ENCODE measurements around the gene RB1. TPM values are rescaled to one million over a fixed set of nuclear protein-coding genes. Genes with fewer than 3 reads are reported as not detected.
"Not testable (repeated sequence)": the region's sequence is repeated elsewhere in the genome, so short reads cannot be mapped to it uniquely, and the experiment has no call there.

Gene RB1
- total RNA-seq, 1 donor from 2014 or later = 10.6 TPM

DNA sequence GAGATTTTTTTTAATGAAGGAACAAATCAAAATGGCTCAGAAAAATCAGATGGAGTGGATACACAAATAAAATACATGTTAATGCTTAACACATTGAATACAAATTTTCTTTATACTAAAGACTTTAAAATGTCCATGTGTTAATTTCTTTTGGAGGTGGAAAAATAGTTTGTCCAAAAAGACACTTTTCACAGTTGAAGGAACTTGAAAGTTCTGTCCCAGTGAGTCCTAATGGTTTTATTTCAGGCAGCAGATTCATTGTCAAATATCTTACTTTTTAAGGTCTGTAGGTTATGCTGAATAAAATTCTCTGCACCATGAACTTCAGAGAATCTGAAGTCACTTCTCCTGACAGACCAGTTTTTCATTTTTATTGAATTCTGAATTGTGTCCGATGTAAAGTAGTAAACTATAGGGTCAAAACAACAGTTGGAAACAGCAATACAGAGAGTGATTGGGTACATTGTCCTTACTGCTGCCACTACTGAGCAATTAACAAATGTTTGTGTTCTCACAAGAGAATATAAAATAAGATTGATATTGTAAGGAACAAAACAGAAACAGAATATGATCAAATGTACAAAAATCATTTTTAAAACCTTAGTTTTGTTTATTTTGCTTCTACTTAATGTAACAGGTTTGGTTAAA is 107.7 kb downstream of the RB1 start:
- intact Hi-C loops (cut with DNase I) = no loop called here
- Histone ChIP-seq H3K4me3 (peak overlapping the region; percentile 58 to 60), H3K9me3 (no peaks in the 10 kb centered on the region), H3K27ac (peak overlapping the region; percentile 62 to 72), H3K4me1 (peaks cover 0 to 7% of the 10 kb centered on the region in 2 donors), H3K27me3 (no peaks in the 10 kb centered on the region), H3K36me3 (no peaks in the 10 kb centered on the region)
- DNase-seq (ENCODE audit: low spot score in 2 of 2) = no peak
- no peak for TF ChIP-seq CTCF (IDR thresholded peaks at IDR 0.05)

DNA sequence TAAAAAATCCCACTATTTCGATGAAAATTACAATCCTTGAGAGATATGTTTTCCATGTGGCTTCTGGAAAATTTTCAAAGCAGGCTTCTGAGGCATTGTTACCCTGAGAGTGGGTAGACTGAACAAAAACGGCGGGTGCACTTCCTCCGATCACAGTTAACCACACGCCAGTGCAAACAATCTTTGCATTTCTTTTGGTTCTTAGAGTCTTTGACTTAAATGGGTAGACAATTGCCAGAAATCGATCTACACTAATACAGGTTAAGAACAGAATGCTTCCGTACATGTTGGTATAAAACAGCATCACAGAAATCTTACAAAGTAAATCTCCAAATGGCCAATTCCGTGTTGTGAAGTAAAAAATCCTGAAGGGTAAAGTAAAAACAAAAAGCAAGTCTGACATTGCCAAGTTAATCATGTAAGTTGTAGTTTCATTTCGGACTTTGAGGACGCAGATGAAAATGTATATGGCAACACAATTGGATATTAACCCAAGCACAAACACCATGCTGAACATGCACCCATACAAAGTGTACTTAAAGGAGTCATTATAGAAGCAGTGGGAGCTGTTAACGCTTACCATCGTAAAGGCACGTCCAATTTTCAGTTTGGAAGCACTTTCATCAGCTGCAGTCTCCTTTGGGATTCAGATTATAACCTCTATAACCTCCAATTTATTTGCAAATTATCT is 108.4 kb downstream of the RB1 start:
- H3K4me3 ChIP-seq = peak overlapping the region; percentile 58 to 60
- H3K27ac ChIP-seq = peak overlapping the region; percentile 62 to 72
- intact Hi-C loops (cut with DNase I) = no loop called here
- H3K27me3 ChIP-seq = no peaks in the 10 kb centered on the region
- TF ChIP-seq CTCF (IDR thresholded peaks at IDR 0.05) = no peak
- H3K9me3 ChIP-seq = no peaks in the 10 kb centered on the region
- peaks cover 0 to 5% of the 10 kb centered on the region in 2 donors for H3K36me3 ChIP-seq
- H3K4me1 ChIP-seq = peaks cover 0 to 7% of the 10 kb centered on the region in 2 donors
- no peak for DNase-seq (ENCODE audit: low spot score in 2 of 2)

- H3K27me3 ChIP-seq = no peaks in the 10 kb centered on the region
- peak within 1 kb of the TSS; percentile 62 to 72 for H3K27ac ChIP-seq
- H3K36me3 ChIP-seq = peaks cover 0 to 5% of the 10 kb centered on the region in 2 donors
- TF ChIP-seq CTCF (IDR thresholded peaks at IDR 0.05) = no peak
- intact Hi-C loops (cut with DNase I) = no loop called here
- no peaks in the 10 kb centered on the region for H3K9me3 ChIP-seq
- H3K4me1 ChIP-seq = peaks cover 0 to 7% of the 10 kb centered on the region in 2 donors
- peak within 1 kb of the TSS; percentile 58 to 60 for H3K4me3 ChIP-seq
- no peak for DNase-seq (ENCODE audit: low spot score in 2 of 2)
Observed at GRCh38 chr13:48412881-48413351, 109.4 kb downstream of the RB1 start, which contains the start of gene LPAR6. Gene LPAR6, minus strand, starts transcription at chr13:48413113. Its CDS starts 690 bp downstream, at chr13:48412423.

- peaks cover 0 to 5% of the 10 kb centered on the region in 2 donors for H3K36me3 ChIP-seq
- H3K27ac ChIP-seq = no peak overlapping the region
- peaks cover 0 to 7% of the 10 kb centered on the region in 2 donors for H3K4me1 ChIP-seq
- TF ChIP-seq CTCF (IDR thresholded peaks at IDR 0.05) = no peak
- no peaks in the 10 kb centered on the region for H3K9me3 ChIP-seq
- H3K4me3 ChIP-seq = no peak overlapping the region
- intact Hi-C loops (cut with DNase I) = no loop called here
- DNase-seq (ENCODE audit: low spot score in 2 of 2) = no peak
- no peaks in the 10 kb centered on the region for H3K27me3 ChIP-seq
Observed at GRCh38 chr13:48414501-48414900, 111.0 kb downstream of the RB1 start.

GRCh38 chr13:48415516-48415915 is 112.0 kb downstream of the RB1 start:
- Histone ChIP-seq H3K27me3 (no peaks in the 10 kb centered on the region), H3K4me1 (peaks cover 0 to 7% of the 10 kb centered on the region in 2 donors), H3K9me3 (peaks cover 0 to 3% of the 10 kb centered on the region in 2 donors), H3K27ac (no peak overlapping the region), H3K4me3 (no peak overlapping the region), H3K36me3 (peaks cover 0 to 5% of the 10 kb centered on the region in 2 donors)
- DNase-seq (ENCODE audit: low spot score in 2 of 2) = no peak
- intact Hi-C loops (cut with DNase I) = no loop called here
- no peak for TF ChIP-seq CTCF (IDR thresholded peaks at IDR 0.05)

DNA sequence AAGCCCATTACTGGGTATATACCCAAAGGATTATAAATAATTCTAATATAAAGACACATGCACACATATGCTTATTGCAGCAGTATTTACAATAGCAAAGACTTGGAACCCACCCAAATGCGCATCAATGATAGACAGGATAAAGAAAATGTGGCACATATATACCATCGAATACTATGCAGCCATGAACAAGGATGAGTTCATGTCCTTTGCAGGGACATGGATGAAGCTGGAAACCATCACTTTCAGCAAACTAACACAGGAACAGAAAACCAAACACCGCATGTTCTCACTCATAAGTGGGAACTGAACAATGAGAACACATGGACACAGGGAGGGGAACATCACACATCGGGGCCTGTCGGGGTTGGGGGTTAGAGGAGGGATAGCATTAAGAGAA is 118.5 kb downstream of the RB1 start:
- H3K9me3 ChIP-seq; H3K36me3 ChIP-seq; H3K27ac ChIP-seq; DNase-seq (ENCODE audit: low spot score in 2 of 2); H3K4me3 ChIP-seq; H3K27me3 ChIP-seq; intact Hi-C loops (cut with DNase I); H3K4me1 ChIP-seq: not testable (repeated sequence)
